HepG2 (cell line): ENCODE results near the gene FOXJ2. TPM values are rescaled to one million over a fixed set of nuclear protein-coding genes. Genes with fewer than 3 reads are reported as not detected.

ENCODE experiments used
- ATAC-seq: fragments of 200-7000 bp; cut with Tn5 transposase; 3 replicates; pipeline ENCODE4 v1.9.1; 2020; ENCODE audit warnings: mild to moderate bottlenecking, moderate library complexity
- BruUV-seq: library from RNA; stranded (reverse); fragments of 400-500 nt; replicated peaks from 2 replicates; lab custom pipeline; 2021; lab: Mats Ljungman, UMichigan
- CTCF ChIA-PET: fragments of 300-600 bp; formaldehyde crosslinking; extraction: SDS; loops from one replicate; lab custom pipeline; 2021; ENCODE audit warnings: low total read pairs, inconsistent platforms, low intra/inter-chr PET ratio; lab: Yijun Ruan, JAX
- POLR2A ChIA-PET: fragments of 350-600 bp; sonication (Branson Sonifier 250); formaldehyde crosslinking; loops from one replicate; lab custom pipeline; 2020; ENCODE audit warnings: antibody characterized with exemption, inconsistent platforms; lab: Yijun Ruan, JAX
- DNase-seq: peaks from one replicate; pipeline ENCODE4 v3.0.0-alpha.2; 2015; ENCODE audit warnings: low spot score
- FAIRE-seq: peaks from 3 replicates; lab custom pipeline; 2011; peaks lifted over from hg19 to GRCh38; lab: Jason Lieb, UNC
- H2AFZ ChIP-seq: one replicate; pipeline ENCODE4 v1.6.1; 2011; ENCODE audit warnings: low read length, inconsistent platforms
- H3K27ac ChIP-seq: fragments of 300-600 bp; 3 replicates; pipeline ENCODE4 v1.8.0; 2011; ENCODE audit warnings: mixed run types, mild to moderate bottlenecking, mixed read lengths, low read length, inconsistent platforms; ENCODE audit not compliant: insufficient read depth; ENCODE audit errors: extremely low read length
- H3K27me3 ChIP-seq, 2 experiments: fragments of 200-600 bp in 1 of 2; 2 replicates in 1 of 2; 3 replicates in 1 of 2; pipeline versions ENCODE4 v1.6.0 to v1.8.0; 2011; ENCODE audit warnings: low read length in 2 of 2, mild to moderate bottlenecking in 2 of 2, moderate library complexity in 2 of 2, inconsistent platforms in 1 of 2; ENCODE audit not compliant: insufficient read depth in 2 of 2, control insufficient read depth in 1 of 2
- H3K36me3 ChIP-seq, 2 experiments: fragments of 200-600 bp in 1 of 2; replicated peaks in 1 of 2; 2 replicates in 1 of 2; 3 replicates in 1 of 2; pipeline versions ENCODE4 v1.5.1 to v1.8.0; 2011; ENCODE audit warnings: low read length in 2 of 2, inconsistent platforms in 1 of 2; ENCODE audit not compliant: insufficient read depth in 2 of 2, control insufficient read depth in 1 of 2
- H3K4me1 ChIP-seq: 2 replicates; pipeline ENCODE4 v1.5.1; 2012; ENCODE audit warnings: low read length, inconsistent platforms; ENCODE audit not compliant: insufficient read depth
- H3K4me2 ChIP-seq: 2 replicates; pipeline ENCODE4 v1.6.0; 2011; ENCODE audit warnings: low read depth, low read length, inconsistent platforms
- H3K4me3 ChIP-seq, 3 experiments: fragments of 200-600 bp in 1 of 3; sonication (generic), shearing (Covaris generic) in 1 of 3; replicated peaks in 1 of 3; 2 replicates each; pipeline ENCODE4 v1.5.1; 2011 to 2016; ENCODE audit warnings: low read length in 3 of 3, inconsistent platforms in 2 of 3, low read depth in 2 of 3, mild to moderate bottlenecking in 2 of 3, control low read depth in 1 of 3, mixed read lengths in 1 of 3; ENCODE audit not compliant: insufficient read depth in 1 of 3
- H3K79me2 ChIP-seq: one replicate; pipeline ENCODE4 v1.6.1; 2011; ENCODE audit warnings: low read length, inconsistent platforms; ENCODE audit not compliant: insufficient read depth
- H3K9ac ChIP-seq: 2 replicates; pipeline ENCODE4 v1.6.0; 2011; ENCODE audit warnings: mild to moderate bottlenecking, low read depth, low read length, inconsistent platforms; ENCODE audit not compliant: insufficient read depth
- H3K9me3 ChIP-seq: 2 replicates; pipeline ENCODE4 v1.5.1; 2012; ENCODE audit warnings: mild to moderate bottlenecking, low read length
- H4K20me1 ChIP-seq: 2 replicates; pipeline ENCODE4 v1.6.0; 2011; ENCODE audit warnings: inconsistent platforms, mild to moderate bottlenecking, low read length, moderate library complexity; ENCODE audit not compliant: insufficient read depth
- BRCA1 ChIP-seq: sonication (generic); formaldehyde crosslinking; IDR thresholded peaks from 2 replicates; pipeline ENCODE4 v1.4.0; 2020; ENCODE audit warnings: missing genetic modification reagents
- ETV5 ChIP-seq: IDR thresholded peaks from 2 replicates; pipeline ENCODE4 v1.6.1; 2018; ENCODE audit warnings: missing biosample characterization, missing genetic modification reagents, inconsistent platforms, borderline replicate concordance
- HDAC2 ChIP-seq: sonication (generic); formaldehyde crosslinking; IDR thresholded peaks from 2 replicates; pipeline ENCODE4 v1.4.0; 2020; ENCODE audit warnings: missing genetic modification reagents
- NFKBIZ ChIP-seq: IDR thresholded peaks from 2 replicates; pipeline ENCODE4 v1.6.1; 2018; ENCODE audit warnings: missing genetic modification reagents, missing compliant biosample characterization
- NPAS2 ChIP-seq: sonication (generic); formaldehyde crosslinking; IDR thresholded peaks from 2 replicates; pipeline ENCODE4 v1.8.0; 2022; ENCODE audit warnings: mild to moderate bottlenecking, missing genetic modification reagents, borderline replicate concordance
- PHF8 ChIP-seq: sonication (generic); formaldehyde crosslinking; IDR thresholded peaks from 2 replicates; pipeline ENCODE4 v1.5.0; 2020; ENCODE audit warnings: missing genetic modification reagents
- TFE3 ChIP-seq: IDR thresholded peaks from 2 replicates; pipeline ENCODE4 v1.6.1; 2016
- YEATS2 ChIP-seq: sonication (generic); formaldehyde crosslinking; IDR thresholded peaks from 2 replicates; pipeline ENCODE4 v1.4.0; 2020; ENCODE audit warnings: missing genetic modification reagents, borderline replicate concordance
- ZFP41 ChIP-seq: sonication (generic); formaldehyde crosslinking; IDR thresholded peaks from 2 replicates; pipeline ENCODE4 v1.4.0; 2020; ENCODE audit warnings: mild to moderate bottlenecking, missing genetic modification reagents, borderline replicate concordance
- ZNF138 ChIP-seq: sonication (generic); formaldehyde crosslinking; IDR thresholded peaks from 2 replicates; pipeline ENCODE4 v1.5.0; 2020; ENCODE audit warnings: mild to moderate bottlenecking, low read depth, missing genetic modification reagents
- ZNF431 ChIP-seq: sonication (generic); formaldehyde crosslinking; IDR thresholded peaks from 2 replicates; pipeline ENCODE4 v1.9.0; 2022; ENCODE audit warnings: missing genetic modification reagents, low read depth, mild to moderate bottlenecking, borderline replicate concordance
- ZNF556 ChIP-seq: sonication (generic); formaldehyde crosslinking; IDR thresholded peaks from 2 replicates; pipeline ENCODE4 v1.4.0; 2020; ENCODE audit warnings: mild to moderate bottlenecking, missing genetic modification reagents, borderline replicate concordance
- ZNF687 ChIP-seq: sonication (generic); formaldehyde crosslinking; IDR thresholded peaks from 2 replicates; pipeline ENCODE4 v1.5.1; 2020; ENCODE audit warnings: mild to moderate bottlenecking, missing genetic modification reagents, moderate library complexity
- ZNF75D ChIP-seq: sonication (generic); formaldehyde crosslinking; IDR thresholded peaks from 2 replicates; pipeline ENCODE4 v1.8.1; 2023; ENCODE audit warnings: missing genetic modification reagents, mild to moderate bottlenecking, borderline replicate concordance
- WGBS: methylation state at CpG from one replicate; pipeline ENCODE4 v1.1.6; 2017; ENCODE audit warnings: low lambda C conversion rate; 5-methylcytosine and 5-hydroxymethylcytosine counted together
- in situ Hi-C: cut with HindIII; loops from 2 replicates; pipeline ENCODE4 v1.10.0; 2017; ENCODE audit warnings: low pct_unique_long_range_greater_than_20kb; ENCODE audit not compliant: extremely low pct_ligation_motif_present
- intact Hi-C: fragments of 100-400 bp; cut with micrococcal nuclease; formaldehyde crosslinking; loops from one replicate; pipeline ENCODE4 v1.10.0; 2022; ENCODE audit not compliant: unreplicated experiment
- polyA plus RNA-seq, 8 experiments: library from polyadenylated mRNA; depleted of rRNA in 3 of 8; stranded (reverse) in 7 of 8; unstranded in 1 of 8; fragments of >200 nt; fragmentation: Illumina TruSeq in 4 of 8; extraction: Trizol in 4 of 8; gene quantifications; 2 replicates each; pipeline versions ENCODE4 v1.2.1 to v1.2.3, GENCODE V29; 2011 to 2016; ENCODE audit warnings: low read depth in 4 of 8, missing spikeins in 1 of 8, mixed read lengths in 1 of 8; ENCODE audit not compliant: insufficient read depth in 1 of 8
- total RNA-seq, 5 experiments: library from RNA; depleted of rRNA; stranded (reverse); fragments of >200 nt; fragmentation: Illumina TruSeq; extraction: Trizol; gene quantifications; 2 replicates each; pipeline ENCODE4 v1.2.3, GENCODE V29; 2016; ENCODE audit warnings: low read depth in 1 of 5
- TF ChIP-seq, protein P1 (sequence below): sonication (generic); formaldehyde crosslinking; IDR thresholded peaks from 2 replicates; pipeline ENCODE4 v1.8.0; 2022; ENCODE audit warnings: missing genetic modification reagents, low read depth, mild to moderate bottlenecking, borderline replicate concordance
- TF ChIP-seq, protein P2 (sequence below): sonication (generic); formaldehyde crosslinking; IDR thresholded peaks from 2 replicates; pipeline ENCODE4 v1.8.0; 2022; ENCODE audit warnings: mild to moderate bottlenecking, missing genetic modification reagents, moderate library complexity

FOXJ2 gene
- total and polyA plus RNA-seq, 2 of the 13 experiments (the other 11 are each of a cell fraction or from before 2014, with no cell fraction given): 2.2 to 2.9 TPM

DNA sequence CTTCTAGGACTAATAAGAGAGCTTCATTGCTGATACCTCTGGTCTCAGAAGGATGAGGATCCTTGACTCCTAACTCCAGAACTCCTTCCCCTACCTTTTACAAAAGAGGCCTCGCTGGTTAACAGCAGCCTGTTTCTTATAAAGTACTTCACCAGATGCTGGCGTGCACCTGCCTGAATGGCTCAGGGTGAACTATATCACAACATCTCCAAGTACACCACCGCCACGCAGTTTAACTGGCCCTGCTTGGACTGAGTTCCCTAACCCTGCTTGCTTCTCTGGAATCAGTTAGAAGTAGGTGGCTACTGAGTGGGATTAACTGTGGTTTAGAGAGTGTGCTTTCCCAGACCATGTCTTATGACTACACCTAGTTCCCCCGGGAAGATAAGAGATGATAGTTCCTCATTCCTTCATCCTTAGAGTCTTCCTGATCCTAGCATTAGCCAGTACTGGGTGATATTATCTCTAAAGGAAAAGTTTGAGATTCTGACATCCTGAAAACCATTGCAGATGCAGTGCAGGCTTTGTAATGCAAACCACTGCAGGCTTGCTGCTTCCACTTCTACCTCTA lies 3.0 kb downstream of the FOXJ2 start (continued):
- TF ChIP-seq, protein P1, sequence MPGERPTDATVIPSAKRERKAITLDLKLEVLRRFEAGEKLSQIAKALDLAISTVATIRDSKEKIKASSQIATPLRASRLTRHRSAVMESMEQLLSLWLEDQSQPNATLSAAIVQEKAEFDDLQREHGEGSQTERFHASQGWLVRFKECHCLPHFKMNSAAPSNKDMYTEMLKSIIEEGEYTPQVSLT (CRISPR knock-in tag): no peak
- TF ChIP-seq, protein P2, sequence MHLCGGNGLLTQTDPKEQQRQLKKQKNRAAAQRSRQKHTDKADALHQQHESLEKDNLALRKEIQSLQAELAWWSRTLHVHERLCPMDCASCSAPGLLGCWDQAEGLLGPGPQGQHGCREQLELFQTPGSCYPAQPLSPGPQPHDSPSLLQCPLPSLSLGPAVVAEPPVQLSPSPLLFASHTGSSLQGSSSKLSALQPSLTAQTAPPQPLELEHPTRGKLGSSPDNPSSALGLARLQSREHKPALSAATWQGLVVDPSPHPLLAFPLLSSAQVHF (CRISPR knock-in tag): no peak
- no peak for TF ChIP-seq ZNF75D (CRISPR knock-in tag)

DNA sequence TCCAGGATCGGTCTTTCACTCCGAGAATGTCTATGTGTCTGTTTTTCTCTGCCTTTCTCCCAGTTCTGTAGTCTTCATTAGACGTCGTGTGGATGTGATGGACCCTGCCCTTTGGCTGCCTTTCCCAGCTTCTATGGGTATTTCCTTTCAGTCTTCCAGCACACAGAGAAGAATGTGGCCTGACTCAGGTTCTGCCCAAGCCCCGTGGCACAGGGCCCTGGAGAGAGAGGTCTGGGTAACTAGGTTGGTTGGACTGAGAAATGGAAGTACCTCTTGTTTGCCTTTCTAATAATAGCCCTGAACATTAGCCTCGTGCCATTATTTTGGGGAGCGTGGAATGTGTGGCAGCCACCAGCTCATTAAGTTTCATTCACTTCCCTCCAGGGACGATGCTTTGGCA lies 3.8 kb downstream of the FOXJ2 start:
- Histone ChIP-seq H3K27ac (no peak overlapping the region), H4K20me1 (no peaks in the 10 kb centered on the region), H3K9me3 (no peaks in the 10 kb centered on the region), H3K79me2 (no peaks in the 10 kb centered on the region), H3K9ac (no peak overlapping the region), H2AFZ (no peak overlapping the region), H3K27me3 (no peaks in the 10 kb centered on the region; a peak in 1 of 5 replicates), H3K4me2 (no peak overlapping the region), H3K36me3 (peaks cover 5 to 6% of the 10 kb centered on the region in 2 experiments; a peak in 4 of 5 replicates), H3K4me1 (peaks cover 67% of the 10 kb centered on the region), H3K4me3 (no peak overlapping the region)
- DNase-seq: no peak
- intact Hi-C loops (no loop called here), in situ Hi-C loops (no loop called here)
- 93% methylated on average over 8 of the region's 8 CpGs for WGBS
- no peak for ATAC-seq
- no peak for FAIRE-seq
- ChIA-PET POLR2A (no interaction called here), CTCF (no interaction called here)
- no peak for TF ChIP-seq BRCA1 (CRISPR knock-in tag)
- no peak for TF ChIP-seq PHF8 (CRISPR knock-in tag)
- TF ChIP-seq YEATS2: no peak
- TF ChIP-seq ETV5 (CRISPR knock-in tag): no peak
- no peak for TF ChIP-seq ZNF138 (CRISPR knock-in tag)
- TF ChIP-seq ZNF556 (CRISPR knock-in tag): no peak
- TF ChIP-seq ZNF687: no peak
- no peak for TF ChIP-seq TFE3
- no peak for TF ChIP-seq NPAS2 (CRISPR knock-in tag)
- TF ChIP-seq NFKBIZ (CRISPR knock-in tag): no peak
- TF ChIP-seq HDAC2: no peak
- TF ChIP-seq ZNF431 (CRISPR knock-in tag): no peak
- TF ChIP-seq ZFP41: no peak
- no TSS peak for BruUV-seq
